Measurements from ENCODE around the gene TMPRSS15. TPM values are rescaled to one million over a fixed set of nuclear protein-coding genes. Genes with fewer than 3 reads are reported as not detected.

Gene TMPRSS15
- total RNA-seq, 4 donors from 2014 or later: not detected

DNA sequence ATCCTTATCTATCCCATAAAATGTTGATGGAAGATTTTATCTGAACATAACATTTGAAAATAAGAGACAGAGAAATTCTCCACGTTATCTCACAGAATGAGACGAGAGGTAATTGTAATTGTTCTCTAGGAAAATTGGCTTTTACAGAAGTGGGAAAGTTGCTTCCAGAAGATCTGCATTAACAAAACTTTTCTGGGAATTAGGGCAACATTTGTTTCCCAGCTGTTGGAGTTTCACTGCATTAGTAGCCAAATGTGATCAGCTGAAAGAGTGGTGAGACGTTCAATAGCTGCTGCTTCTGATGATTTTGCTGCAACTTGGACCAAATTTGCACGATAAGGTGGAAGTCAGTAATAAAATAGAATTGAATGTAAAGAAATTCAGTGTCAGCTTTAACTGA, 151.3 kb downstream of the TMPRSS15 start:
- WGBS, 2 donors: 62 to 63% methylated on average over 4 of the region's 4 CpGs

DNA sequence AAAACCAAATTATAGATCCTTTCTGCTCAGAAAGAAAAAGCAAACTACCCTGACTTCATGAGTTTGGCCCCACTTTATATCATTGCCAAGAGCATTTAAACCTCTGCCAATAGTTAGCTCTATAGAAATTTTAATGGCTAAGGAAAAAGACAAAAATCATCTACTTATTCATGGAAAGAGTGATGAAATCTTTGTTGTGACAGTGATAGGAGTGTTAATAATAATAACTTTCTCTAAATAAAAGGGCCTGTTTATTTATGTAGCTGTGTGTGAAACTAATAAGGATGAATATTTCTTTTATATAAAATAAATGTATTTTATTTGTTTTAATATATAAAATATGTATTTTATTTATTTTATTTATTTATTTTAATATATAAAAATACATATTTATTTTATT, 152.5 kb downstream of the TMPRSS15 start:
- Histone ChIP-seq H3K4me1 (no peaks in the 10 kb centered on the region), H3K4me3 (replicated peaks in 1 of 3) (no peak overlapping the region), H3K36me3 (no peaks in the 10 kb centered on the region), H3K27ac (no peak overlapping the region), H3K9me3 (no peaks in the 10 kb centered on the region), H3K27me3 (no peaks in the 10 kb centered on the region)
- intact Hi-C loops (cut with DNase I): no loop called here
- DNase-seq: no peak
- TF ChIP-seq POLR2A (IDR thresholded peaks at IDR 0.05): no peak
- no peak for TF ChIP-seq CTCF (IDR thresholded peaks at IDR 0.05)

More for the DNA sequence above, 151.3 kb downstream of the TMPRSS15 start:
- H3K27me3 ChIP-seq: no peaks in the 10 kb centered on the region
- TF ChIP-seq POLR2A (IDR thresholded peaks at IDR 0.05) (no peak), CTCF (IDR thresholded peaks at IDR 0.05) (no peak)
- H3K36me3 ChIP-seq: no peaks in the 10 kb centered on the region
- H3K4me3 ChIP-seq (replicated peaks in 1 of 3): no peak overlapping the region
- no peaks in the 10 kb centered on the region for H3K4me1 ChIP-seq
- intact Hi-C loops (cut with DNase I): no loop called here
- H3K9me3 ChIP-seq: no peaks in the 10 kb centered on the region
- no peak for DNase-seq
- no peak overlapping the region for H3K27ac ChIP-seq

DNA sequence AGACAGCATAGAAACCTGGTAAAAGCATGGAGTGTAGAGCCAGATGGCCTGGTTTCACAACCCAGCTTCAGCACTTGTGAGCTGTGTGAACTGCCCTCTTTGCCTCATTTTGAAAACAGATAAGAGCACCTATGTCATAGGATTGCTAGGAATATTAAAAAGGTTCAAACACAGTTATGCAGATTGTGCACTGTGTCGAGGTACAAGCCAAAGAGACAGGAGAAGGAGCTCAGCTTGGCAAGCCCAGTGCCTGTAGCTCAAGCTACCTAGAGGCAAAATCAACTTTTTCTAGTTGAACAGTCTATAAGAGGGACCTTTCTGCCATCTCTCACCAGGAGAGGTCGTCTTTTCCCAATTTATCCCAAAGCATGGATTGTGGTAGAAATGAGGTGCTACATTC, 153.9 kb downstream of the TMPRSS15 start:
- H3K27me3 ChIP-seq: no peaks in the 10 kb centered on the region
- H3K36me3 ChIP-seq: no peaks in the 10 kb centered on the region
- intact Hi-C loops (cut with DNase I): no loop called here
- WGBS, 2 donors: 25 to 55% methylated on average over 2 of the region's 2 CpGs
- peaks cover 0 to 6% of the 10 kb centered on the region in 2 donors for H3K4me1 ChIP-seq
- no peak overlapping the region for H3K27ac ChIP-seq
- H3K9me3 ChIP-seq: no peaks in the 10 kb centered on the region
- no peak overlapping the region for H3K4me3 ChIP-seq (replicated peaks in 1 of 3)
- TF ChIP-seq CTCF (IDR thresholded peaks at IDR 0.05) (no peak), POLR2A (IDR thresholded peaks at IDR 0.05) (no peak)
- no peak for DNase-seq

GRCh38 chr21:18248171-18248570, 155.4 kb downstream of the TMPRSS15 start:
- WGBS, 2 donors: 85 to 87% methylated on average over 1 of the region's 1 CpG
- no peaks in the 10 kb centered on the region for H3K27me3 ChIP-seq
- TF ChIP-seq POLR2A (IDR thresholded peaks at IDR 0.05) (no peak), CTCF (IDR thresholded peaks at IDR 0.05) (no peak)
- intact Hi-C loops (cut with DNase I): no loop called here
- H3K4me1 ChIP-seq: peaks cover 0 to 6% of the 10 kb centered on the region in 2 donors
- H3K27ac ChIP-seq: no peak overlapping the region
- no peak for DNase-seq
- H3K4me3 ChIP-seq (replicated peaks in 1 of 3): no peak overlapping the region
- H3K36me3 ChIP-seq: no peaks in the 10 kb centered on the region
- H3K9me3 ChIP-seq: no peaks in the 10 kb centered on the region

DNA sequence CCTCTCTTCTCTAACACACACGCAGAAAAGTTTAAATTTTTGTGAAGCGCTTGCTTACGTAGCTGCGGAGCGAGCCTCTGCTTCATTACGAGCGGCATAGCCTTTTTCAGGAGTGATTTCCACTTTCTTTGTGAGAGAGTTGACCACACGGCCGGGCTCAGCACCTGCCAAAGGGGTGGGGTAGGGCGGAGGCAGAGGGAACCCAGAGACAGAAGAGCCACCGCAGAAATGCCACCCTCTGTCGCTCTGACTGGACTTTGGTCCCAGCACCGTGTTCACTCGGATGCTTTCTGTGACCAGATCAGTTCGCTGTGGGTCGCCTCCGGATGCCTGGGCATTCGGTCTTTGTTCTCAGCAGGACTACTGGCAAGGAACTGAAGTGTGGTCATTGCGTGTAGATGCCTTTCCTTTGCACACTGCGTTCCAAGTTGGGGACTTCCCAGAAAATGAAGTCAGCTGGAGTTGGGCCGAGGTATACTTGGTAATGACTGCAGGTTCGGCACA, 158.1 kb downstream of the TMPRSS15 start:
- Histone ChIP-seq H3K27me3 (no peaks in the 10 kb centered on the region), H3K27ac (no peak overlapping the region), H3K36me3 (no peaks in the 10 kb centered on the region), H3K4me3 (replicated peaks in 1 of 3) (peak overlapping the region in 1 of 3 donors; percentile 21), H3K4me1 (peaks cover 0 to 6% of the 10 kb centered on the region in 2 donors), H3K9me3 (no peaks in the 10 kb centered on the region)
- no peak for DNase-seq
- intact Hi-C loops (cut with DNase I): no loop called here
- 9 to 10% methylated on average over 16 to 22 of the region's 22 CpGs for WGBS, 2 donors
- no peak for TF ChIP-seq POLR2A (IDR thresholded peaks at IDR 0.05)

Data from thyroid gland (tissue), 4 donors.